GM19468 (cell line): ENCODE measurements around the gene KCNQ5.

Experiments used
- ATAC-seq: cut with Tn5 transposase; IDR thresholded peaks from one replicate; pipeline ENCODE4 v1.9.1; 2021; ENCODE audit warnings: mild to moderate bottlenecking, moderate library complexity, moderate number of reproducible peaks; ENCODE audit not compliant: unreplicated experiment; ENCODE audit errors: extremely low read depth

The KCNQ5 gene

DNA sequence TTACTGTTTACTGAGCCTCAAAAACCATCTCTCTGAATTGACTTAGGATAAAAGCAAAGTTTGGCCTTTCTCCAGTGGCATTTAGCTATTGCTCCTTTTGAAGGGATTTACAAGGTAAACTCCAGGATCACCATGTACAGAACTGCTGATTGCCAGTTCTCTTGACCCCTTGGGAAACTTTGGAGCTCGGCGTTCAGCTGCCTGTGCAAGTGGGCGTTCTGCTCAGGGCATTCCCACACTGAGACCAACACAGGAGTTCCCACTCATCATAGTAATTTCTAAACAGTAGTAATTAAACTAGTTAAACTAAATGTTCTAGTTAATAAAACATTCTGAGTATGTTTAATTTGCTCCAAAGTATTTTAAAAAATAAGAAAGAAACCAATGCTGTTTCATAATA lies 14.9 kb downstream of the KCNQ5 start:
- no peak for ATAC-seq

DNA sequence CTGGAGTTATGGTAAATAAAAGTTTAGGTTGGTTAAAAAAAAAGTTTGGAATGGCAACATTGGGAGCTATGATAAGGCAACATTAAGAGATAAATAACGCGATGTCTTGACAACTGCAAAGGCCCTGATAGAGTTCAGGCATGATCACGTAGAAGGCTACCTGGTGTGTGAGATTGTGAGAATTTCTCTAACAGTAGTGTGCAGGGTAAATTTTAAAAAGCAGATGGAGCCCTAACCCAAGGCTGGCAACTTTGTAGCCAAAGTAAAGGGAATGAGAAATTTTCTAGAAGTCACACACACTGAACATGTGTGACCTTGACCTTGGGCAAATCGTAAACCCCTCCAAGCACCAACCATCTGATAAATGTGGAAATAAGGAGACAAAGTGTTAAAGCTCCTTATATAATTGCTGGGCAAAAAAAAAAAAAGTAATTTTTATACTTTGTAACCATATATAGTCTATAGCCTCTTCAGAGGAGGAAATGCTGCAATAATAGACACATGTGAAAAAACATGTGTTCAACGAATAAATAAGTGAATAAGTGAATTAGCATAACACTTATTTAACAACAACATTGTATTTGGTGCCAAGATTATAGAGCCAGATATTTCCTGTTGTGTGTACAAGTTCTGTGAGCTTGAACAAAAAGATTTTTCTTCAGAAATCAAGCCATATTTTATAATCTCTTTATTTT lies 18.2 kb downstream of the KCNQ5 start:
- ATAC-seq = no peak

DNA sequence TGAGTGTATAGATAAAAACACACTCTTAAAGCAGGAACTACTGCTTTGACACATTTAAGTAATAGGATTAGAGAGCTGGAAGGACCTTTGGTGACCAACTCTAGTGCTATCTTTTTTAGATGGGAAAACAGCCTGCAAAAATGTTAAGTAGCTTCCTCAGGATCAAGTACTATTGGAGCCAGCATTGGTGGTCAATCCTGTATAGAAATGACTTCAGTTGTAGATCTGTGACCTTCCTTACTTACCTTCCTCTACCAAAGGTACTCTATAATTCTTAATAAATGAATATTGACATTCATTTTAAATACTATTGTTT lies 18.7 kb downstream of the KCNQ5 start:
- no peak for ATAC-seq

DNA sequence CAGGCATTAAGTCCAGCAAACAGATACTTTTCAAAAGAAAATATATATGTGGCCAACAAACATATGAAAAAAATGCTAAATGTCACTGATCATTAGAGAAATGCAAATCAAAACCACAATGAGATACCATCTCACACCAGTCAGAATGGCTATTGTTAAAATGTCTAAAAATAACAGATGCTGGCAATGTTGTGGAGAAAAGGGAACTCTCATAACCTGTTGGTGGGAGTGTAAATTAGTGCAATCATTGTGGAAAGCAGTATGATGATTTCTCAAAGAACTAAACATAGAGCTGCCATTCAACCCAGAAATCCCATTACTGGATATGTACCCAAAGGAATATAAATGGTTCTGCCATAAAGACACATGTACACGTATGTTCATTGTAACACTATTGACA lies 20.6 kb downstream of the KCNQ5 start:
- no peak for ATAC-seq

DNA sequence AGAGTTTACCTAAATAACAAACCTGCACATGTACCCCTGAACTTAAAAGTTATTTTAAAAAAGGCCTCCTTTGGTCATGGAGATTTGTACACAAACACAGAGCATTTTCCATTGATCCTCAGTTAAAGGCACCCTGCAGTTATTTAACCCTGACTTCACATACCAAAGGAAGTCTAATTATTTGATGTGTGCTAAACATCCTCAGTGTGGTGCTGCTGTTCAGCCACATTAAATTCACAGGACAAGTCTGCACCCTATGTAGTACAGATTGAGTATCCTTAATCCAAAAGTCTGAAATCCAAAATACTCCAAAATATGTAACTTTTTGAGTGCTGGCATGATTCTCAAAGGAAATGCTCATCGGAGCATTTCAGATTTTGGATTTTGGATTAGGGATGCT lies 21.4 kb downstream of the KCNQ5 start:
- ATAC-seq = no peak

DNA sequence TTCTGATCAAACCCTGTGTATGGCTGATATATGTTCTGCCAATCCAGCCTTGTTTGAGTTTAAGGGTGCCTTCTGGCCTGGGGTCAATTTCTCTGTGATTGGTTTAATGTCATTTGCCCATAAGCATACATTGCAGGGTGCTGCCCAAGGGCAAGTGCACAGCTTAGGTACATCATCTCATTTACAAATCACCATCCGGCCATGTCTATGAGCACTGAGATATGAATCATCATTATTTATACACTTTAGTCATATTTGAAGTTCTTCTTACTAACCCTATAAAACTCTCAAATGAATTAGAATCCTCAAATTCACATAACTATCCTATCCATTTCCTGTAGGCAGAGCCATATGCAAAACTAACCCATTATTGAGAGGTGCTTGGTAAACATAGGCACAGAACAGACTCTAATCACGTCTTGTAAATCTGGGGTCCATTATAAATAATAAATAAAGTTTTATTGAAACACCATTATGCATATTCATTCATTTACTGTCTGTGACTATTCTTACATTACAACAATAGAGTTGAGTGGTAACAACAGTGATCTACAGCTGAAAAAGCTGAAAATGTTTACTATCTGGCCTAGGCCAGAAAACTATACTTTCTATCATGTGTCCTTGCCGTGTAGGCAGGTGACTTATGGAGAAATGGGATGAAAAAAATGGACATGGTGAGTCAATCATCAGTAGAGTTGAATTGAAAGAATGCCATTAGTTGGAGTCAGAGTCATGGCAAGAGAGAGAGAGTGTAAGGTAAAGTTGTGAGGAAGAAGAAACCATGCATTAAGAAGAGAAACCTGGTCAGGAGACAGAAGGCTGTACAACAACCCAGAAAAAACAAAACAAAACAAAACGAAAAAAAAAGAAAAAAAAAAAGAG lies 25.0 kb downstream of the KCNQ5 start:
- no peak for ATAC-seq

DNA sequence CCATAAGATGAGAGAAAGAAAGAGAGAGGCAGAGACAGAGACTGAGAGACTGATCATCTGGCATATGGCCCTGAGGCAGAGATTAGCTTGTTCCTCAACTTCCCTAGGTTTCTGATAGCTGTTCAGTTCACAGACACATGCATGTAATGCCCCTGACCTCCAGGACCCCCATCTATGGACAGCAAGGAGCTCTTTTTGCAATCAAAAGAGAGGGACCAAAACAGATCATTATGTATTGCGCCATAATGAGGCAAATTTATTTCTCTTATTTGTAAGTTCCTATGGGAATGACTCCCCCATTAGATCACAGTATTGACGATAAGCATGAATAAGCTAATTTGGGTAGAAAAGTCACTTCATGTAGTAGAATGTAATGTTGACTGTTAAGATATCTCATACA lies 25.6 kb downstream of the KCNQ5 start:
- ATAC-seq = no peak

DNA sequence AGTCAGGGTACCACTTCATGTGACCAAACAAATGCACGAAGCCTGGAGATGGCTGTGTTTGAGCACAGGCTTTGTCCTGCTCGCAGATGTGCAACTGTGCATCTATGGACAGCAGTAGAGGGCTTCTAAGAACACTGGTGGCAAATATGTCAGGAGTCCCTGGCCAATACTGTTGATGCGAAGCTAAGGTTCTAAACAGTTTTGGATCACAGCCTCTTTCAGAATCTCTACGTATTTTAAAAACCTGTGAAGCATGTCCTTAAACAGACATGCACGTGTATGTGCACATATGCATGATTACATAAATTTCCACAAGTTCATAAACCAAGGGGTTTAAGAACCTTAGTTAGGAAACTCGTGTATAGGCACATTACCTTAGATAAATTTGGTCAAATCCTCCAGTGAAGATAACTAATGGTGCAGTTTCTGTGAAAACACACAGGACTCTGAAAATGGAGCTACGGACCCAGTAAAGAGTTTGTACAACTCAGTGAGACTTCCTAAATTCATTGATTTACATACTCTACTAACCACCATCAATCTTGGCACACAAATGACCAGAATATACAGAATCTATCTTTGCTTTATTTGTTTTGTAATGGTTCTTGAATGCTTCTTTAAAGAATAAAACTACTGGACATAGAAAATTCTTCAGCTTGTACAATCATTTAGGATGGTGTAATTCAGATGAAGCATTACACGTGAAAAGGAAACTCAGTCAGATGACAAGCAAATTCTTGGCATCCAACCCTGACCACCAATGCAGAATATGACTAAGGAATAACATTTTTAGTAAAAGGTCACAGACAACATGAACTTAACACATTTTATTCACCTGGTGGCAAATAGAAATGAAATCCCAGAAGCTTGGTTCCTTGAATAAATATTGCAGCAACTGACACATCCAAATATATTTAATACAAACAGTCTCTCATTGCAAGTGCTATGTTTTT lies 27.4 kb downstream of the KCNQ5 start:
- peak; percentile 30 for ATAC-seq

DNA sequence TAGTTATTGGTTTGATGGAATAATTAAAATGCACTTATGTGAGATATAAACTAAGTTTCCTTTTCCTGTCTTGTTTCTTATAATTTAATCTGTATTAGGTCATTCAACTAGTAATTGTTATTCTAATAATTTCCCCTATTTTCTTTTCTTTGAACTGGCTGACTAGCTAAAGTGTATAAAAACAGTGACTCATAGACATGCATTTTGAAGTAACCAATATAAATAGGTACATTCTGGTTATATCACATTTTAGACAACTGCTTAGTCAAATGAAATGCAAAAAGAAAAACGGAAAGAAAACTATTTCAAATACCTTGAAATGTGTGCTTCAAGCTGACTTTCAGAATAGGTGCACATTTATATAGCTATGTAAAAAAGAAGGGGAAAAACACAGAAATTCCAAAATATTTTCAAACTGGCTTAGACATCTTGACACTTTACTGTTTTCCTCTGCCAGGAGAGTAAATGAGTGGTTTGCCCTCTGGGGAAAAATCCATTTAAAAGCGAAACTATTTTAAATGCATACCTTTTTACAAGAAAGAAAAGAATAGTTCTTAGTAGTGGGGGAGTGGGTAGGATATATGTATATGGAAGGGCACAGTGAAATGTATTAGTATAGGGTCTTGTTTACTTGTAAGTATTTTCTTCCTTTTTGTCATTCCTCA lies 28.3 kb downstream of the KCNQ5 start:
- ATAC-seq = no peak

DNA sequence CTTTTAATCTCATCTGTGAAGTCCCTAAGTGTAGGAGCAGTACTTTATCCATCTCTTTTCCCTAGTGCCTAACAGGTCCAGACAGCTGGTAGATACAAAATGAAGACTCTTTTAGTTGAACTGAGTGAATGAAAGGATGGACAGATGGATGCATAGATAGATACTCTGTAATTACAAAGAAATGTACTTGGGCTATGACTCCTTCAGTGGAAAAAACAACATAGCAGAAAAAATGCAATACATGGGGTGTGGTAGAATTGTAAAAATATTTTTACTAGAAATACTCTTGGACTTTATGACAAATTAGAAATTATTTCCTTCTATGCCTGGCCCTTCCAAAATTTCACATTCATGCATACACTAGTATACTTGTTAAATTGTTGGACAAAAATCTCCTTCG lies 29.3 kb downstream of the KCNQ5 start:
- no peak for ATAC-seq

DNA sequence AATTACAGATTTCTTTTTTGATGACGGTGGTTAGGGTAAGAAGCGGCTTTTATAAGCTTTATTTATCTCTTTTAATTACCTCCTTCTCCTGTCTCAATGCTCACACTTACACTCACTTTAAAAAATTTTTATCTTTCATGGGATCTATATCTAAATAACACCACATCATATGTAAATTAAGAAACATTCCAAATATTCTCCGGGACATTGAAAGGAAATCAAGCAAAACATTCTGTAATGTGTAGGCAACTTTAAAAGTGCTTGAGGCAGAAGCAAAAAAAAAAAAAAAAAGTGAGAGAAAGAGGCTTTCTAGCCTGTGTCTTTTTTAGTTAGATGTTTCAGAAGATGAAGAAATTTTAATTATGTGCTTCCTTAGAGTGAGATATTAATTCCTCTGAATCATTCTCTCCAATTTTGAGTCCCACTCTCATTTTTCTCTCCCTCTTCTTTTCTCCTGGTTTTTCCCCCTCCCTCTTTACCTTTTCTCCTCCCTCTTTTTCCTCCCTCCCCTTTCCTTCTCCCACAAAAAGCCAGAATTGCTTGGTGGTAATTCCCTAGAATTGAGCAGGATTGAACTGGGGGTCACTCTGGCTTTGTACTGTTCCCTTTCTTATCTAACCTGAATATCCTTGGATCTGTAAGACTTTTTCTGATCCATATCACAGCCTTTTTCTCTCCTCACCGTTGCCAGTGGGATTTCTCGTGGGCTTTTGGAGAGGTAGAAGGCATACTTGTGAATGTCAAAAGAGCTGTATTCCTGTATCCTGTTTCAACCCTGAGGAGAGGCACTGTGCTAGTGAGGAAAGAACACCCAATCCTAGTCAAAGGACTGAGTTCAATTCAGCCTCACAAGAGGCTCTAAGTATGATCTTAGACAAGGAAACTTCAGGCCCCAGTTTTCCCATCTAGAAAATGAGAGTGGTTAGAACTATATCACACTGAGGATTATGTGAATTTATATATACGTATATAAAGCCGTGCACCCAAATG lies 30.4 kb downstream of the KCNQ5 start:
- ATAC-seq = no peak

DNA sequence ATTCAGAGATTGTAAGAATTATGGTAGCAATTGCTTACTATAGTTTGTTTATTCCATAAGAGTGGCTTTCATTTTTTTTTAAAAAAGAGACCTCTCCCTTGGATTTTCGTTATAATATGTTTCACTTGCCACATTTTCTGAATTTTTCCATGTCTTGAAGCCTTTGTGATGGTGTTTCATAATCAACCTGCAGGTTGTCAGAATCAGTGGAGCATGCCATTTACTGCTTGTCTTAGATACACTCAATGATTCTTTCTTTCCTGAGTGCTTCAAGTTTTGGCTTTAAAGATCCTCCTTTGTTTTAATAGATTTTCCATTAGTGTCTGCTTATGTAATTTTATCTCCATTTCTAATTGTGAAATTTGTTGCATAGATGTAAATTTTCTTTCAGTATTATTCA lies 31.2 kb downstream of the KCNQ5 start:
- no peak for ATAC-seq

DNA sequence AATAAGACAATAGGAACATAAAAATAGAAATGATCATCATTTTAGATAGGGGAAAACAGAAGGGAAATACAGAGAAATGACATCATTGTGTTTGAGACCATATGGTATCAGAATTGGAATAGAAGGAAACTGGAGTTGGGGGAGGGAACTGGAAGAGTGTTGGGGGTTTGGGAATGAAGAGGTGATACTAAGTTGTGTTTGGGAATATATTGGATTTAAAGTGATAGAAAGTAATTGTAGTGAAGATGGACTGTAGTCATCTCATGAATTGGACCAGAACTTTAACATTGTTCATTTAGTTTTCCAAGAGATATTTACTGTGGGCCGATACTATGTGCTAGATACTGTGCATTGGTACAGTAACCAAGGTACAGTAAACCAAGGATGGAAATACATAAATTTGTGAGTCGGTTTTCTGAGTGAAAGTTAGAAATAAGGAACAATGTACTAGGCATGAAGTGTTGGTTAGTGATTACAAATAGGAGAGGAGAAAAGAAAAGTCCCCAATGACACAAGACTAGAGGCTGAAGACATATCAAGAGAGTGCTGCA lies 32.3 kb downstream of the KCNQ5 start:
- peak; percentile 59 for ATAC-seq

DNA sequence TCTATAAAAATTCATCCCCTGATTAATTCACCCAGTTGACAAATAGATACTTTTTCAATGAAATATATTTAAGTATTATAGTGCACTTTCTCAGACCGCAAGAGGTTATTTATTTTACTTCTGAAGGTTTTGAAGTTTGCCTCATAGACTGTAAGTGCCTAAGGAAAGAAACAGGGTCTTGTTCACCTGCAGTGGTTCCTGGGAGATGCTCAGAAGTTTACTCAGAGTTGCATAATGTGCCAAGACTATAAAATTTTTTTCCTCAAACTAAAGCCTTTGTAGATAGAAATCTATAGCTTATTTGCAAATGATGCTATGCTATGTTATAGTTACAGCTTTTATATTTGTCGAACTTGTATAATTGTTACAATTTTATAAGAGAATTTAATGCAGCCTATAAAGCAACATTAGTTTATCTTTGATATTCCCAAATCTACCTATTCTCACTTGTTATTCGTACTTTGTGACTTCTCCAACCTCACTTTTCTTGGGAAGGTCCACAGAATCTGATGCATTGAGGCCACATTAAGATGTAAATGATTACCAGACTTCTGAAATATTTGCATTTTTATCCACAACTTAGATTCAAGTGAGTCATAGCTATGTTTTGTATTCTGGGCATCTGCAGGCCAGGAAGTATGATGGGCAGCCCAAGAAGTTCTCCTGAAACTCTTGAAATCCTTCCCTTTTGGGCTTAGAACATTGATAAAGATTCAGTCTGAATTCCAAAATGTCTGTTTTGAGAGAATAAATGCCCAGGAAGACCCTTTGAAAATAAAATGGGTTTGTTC lies 35.7 kb downstream of the KCNQ5 start:
- no peak for ATAC-seq

DNA sequence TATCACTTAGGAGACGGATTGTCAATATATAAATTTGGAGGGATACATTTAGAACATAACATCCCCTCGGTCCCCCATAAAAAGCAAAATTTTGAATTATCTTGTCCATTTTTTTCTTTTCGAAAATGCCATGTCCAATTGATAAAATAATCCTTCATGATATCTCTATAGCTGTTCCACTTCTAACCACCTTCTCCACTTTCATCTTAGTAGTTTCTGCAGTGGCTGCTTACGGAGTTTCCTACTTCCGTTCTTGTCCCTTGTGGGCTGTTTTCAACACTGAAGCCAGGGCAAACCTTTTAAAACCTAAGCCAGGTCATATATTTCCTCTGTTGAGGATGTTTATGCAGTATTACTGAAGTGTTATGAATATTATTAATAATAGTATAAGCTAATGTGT lies 37.9 kb downstream of the KCNQ5 start:
- ATAC-seq = no peak

DNA sequence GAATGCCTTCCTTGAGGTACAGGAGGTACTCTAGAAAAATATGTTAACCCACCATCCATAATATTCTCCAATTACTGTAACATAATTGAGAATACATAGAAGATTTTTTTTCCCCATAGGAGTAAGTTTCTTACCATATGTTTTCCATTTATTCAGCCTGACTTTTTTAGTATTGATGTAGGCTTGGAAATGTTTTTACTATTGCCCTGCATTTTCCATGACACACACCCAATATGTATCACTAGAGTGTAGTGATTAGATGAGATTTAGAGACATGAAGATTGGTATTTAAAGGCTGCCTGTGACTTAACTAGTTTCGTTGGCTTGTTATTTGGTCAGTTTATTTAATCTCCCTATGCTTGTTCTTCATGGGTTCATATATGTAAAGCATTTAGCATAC lies 39.5 kb downstream of the KCNQ5 start:
- ATAC-seq = no peak

DNA sequence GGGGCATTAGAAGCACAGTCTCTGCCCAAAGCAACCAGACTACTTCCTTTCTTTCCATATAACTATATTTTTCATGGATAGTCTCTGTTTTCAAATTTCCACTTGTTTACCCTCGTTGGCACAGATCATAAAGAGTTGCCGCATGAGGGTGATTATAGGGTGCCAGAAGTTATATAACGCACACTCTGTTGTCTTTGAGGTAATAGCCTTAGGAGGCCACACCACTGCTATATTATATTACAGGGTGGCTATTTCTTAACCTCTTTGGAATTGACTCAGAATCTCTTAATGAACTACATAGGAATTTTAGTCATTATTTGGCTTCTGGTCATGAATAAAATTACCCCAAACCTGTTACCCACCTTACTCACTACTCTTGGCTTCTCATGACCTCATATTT lies 43.7 kb downstream of the KCNQ5 start:
- ATAC-seq = no peak

DNA sequence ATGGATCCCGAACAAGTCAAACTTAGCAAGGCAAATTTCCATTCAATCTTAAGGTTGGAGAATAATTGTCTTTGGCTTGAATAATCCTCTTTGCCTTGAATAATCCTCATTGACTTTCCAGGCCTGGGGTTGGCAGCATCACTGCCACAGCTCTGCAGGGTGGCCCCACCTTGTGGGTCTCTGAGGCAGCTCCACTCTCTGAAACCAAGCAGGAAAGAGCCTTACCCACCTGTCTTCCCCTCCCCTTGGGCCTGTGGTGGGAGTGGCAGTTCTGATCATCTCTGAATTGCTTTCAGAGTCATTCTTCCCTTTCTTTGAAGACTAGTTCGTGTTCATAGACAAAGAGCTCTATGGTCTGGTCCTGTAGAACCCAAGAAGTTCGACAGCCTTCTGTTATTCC lies 47.5 kb downstream of the KCNQ5 start:
- no peak for ATAC-seq
